SKM-1 treated with dmso at 0.1 percent for 144 hours (cell line): ENCODE data around the gene MAFB.

Source experiments
- DNase-seq: peaks from one replicate; lab custom pipeline; 2025; ENCODE audit not compliant: unreplicated experiment; lab: John Stamatoyannopoulos, UW

The MAFB gene

DNA sequence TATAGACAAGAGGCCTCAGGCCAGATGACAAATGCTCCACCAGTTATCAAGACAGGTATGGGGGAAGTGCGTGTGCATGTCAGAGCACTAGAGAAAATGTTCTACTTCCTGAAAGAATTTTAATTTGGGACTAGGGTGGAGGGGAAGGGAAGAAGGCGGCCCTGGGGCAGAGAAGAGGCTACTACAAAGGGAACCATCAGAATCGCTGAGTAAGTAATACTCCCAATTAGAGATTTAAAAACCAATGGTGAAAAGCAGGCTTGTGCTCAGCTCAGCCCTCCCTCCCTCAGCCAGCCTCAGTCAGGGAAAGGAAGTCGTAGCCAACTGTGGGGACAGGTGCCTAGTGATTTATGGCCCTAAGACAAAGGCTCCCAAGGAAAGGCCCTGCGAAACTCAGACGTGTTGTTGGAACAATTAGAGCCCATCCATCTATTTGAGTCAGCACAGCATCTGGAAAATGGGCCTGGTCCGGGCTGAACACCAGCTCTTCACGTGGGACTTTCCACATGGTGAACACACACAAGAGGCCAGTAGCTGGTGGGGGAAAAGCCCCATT, 15.0 kb upstream of the MAFB start:
- DNase-seq, result no peak

DNA sequence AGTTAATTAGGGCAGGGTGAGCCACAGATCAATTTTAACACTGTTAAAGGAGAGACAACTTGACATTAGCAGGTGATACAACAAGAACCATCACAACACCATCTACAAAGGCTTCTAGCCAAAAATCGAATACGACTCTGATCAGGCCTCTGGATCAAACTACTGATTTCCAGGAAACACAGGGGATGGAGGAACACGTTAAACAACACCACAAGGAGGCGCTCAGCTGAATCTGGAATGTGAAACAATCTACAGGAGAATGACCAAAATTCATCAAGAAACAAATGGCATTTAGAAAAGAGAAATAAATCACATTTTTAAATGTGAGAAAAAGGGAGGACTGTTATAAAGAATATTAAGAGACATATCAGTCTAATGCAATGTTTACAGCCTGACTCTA, 13.5 kb upstream of the MAFB start:
- DNase-seq, result no peak

- DNase-seq, result no peak
These were observed 9.7 kb upstream of the MAFB start for GRCh38 chr20:40698744-40699143.

GRCh38 chr20:40698281-40698680, 9.2 kb upstream of the MAFB start:
- DNase-seq, result no peak

GRCh38 chr20:40697541-40697940, 8.5 kb upstream of the MAFB start:
- no peak for DNase-seq

GRCh38 chr20:40695214-40695613, 6.2 kb upstream of the MAFB start:
- DNase-seq, result no peak

GRCh38 chr20:40694246-40694645, 5.2 kb upstream of the MAFB start:
- no peak for DNase-seq

DNA sequence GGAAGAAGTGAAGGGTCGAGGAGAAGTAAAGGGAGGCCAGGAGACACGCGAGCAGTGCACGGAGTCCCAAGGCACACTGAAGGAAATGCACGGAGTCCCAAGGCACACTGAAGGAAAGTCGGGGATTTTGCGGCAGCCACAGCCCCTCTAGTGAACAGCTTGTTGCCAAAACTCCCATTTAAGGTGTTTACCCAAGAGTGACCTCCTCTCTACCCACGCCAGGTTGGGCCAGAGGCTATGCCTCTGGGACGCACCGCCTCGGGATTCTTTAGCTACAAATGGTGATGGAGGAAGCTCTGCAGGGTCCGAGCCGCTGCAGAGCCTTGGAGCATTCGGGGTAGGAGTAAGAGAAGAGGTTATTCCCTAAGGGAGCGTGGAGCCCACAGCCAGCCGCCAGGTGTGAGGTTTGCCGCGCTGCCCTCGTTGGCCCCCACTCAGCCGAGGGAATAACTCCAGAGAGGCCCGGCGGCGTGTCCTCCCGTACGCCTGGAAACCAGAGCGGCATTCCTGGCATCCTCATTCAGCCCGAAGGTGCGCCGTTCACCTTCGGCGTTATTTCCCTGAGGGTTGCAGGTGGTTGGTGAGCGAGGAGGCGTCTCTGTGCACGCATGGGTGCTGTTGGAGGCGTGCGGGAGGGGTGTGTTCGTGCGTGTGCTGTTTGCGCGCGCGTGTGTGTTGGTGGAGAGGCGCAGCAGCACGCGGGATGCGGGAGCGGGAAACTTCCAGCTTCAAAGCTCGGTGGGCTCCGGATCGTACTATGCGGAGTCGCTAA, 3.4 kb upstream of the MAFB start:
- no peak for DNase-seq

- DNase-seq, result no peak
These were observed 2.7 kb upstream of the MAFB start for GRCh38 chr20:40691566-40692239.

DNA sequence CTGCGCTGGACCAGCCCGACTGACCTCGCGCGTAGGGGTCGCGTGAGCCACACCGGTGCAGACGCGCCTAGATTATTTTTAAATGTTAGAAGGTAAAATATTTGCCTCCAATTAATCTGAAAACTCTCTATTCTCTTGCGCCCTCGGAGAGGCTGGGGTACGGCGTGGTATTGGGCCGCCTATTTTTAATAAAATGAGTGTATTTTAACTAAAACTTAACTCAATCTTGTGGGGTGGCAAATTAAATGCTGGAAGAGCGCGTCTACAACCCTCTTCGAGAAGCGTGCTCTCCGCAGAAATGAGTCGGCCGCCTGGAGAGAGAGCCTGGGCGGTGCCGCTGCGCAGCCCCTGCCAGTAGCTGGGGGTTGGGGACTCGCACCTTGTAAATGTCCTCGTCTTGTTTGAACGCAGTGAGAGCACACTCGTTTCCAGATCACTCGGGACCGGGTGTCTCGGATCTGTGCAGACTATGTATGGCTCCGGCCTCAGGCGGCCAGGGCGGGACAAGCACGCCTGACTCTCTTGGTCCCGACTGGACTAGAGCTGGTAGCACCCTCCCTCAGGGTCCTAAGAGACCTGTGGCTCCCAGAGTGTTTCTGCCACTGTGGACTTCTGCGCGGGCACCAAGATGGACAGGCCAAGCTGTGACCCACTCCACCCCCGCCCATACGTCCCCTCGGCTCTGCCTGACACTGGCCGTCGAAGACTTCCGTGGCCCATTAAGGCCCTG, 2.0 kb upstream of the MAFB start:
- DNase-seq, result no peak

- DNase-seq, result peak; percentile 65
These were observed 1.2 kb upstream of the MAFB start for GRCh38 chr20:40689943-40690835.

- DNase-seq, result no peak
These were observed 622 bp downstream of the MAFB start for GRCh38 chr20:40688129-40689099.

GRCh38 chr20:40687384-40688128, 1.5 kb downstream of the MAFB start:
- no peak for DNase-seq

GRCh38 chr20:40686893-40687292, 2.1 kb downstream of the MAFB start:
- DNase-seq, result no peak

DNA sequence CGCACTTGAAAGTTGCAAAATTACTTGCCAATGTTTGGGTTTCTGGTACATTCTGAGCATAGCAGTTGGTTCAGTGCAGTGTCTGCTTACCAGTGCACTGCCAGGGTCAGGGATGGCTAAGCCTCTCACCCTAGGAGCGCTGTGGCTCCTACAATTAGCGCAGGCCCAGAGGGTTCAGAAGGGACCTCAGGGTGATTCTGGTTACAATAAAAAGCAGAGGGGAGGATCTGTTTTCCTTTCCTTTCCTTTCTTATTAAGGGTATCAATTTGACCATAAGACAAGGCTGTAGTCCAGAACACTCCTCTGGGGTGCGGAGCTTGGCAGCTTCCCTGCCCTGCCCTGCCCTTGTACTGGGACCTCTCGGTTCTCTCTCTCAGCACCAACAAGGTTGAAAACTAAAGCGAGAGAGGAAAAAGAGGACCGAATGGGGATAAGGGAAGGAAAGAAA, 2.6 kb downstream of the MAFB start:
- no peak for DNase-seq

- DNase-seq, result no peak
These were observed 3.7 kb downstream of the MAFB start for GRCh38 chr20:40685349-40685748.

- DNase-seq, result no peak
These were observed 5.2 kb downstream of the MAFB start for GRCh38 chr20:40683894-40684268.

DNA sequence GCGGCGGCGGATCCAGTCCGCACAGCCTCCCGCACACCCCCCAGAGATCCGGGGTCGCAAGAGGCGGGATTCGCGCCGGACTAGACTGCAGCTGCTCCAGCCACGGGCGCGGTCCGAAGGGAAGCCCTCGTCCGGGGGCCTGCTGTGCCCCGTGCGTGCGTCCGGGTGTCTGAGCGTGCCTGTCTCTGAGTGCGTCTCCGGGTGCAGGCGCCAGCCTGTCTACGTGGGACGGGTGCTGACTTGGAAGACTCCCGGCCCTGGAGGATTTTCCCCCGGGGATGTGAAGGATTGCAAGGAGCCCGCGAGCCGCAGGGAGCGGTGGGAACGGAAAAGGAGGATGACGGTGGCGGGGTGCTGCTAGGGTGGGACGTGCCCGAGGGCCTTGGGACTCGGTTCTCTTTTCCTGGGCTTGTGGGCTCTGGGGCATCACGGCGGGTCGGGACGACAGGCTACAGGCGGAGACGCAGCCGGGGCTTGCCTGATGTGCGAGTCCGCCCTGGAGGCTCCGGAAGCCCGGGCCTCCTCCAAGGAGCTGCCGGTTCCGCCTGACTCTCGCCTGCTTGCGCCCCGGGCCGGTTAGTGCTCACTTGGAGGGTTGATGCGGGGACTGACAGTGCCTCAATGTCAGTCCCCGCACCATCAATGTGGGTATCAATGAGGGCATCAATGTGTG, 5.7 kb downstream of the MAFB start:
- DNase-seq, result no peak
